HG02938 (cell line): ENCODE data around the gene CD40.

Experiments used
- ATAC-seq: cut with Tn5 transposase; IDR thresholded peaks from one replicate; pipeline ENCODE4 v1.9.1; 2021; ENCODE audit warnings: mild to moderate bottlenecking, moderate library complexity; ENCODE audit not compliant: unreplicated experiment

CD40 gene

DNA sequence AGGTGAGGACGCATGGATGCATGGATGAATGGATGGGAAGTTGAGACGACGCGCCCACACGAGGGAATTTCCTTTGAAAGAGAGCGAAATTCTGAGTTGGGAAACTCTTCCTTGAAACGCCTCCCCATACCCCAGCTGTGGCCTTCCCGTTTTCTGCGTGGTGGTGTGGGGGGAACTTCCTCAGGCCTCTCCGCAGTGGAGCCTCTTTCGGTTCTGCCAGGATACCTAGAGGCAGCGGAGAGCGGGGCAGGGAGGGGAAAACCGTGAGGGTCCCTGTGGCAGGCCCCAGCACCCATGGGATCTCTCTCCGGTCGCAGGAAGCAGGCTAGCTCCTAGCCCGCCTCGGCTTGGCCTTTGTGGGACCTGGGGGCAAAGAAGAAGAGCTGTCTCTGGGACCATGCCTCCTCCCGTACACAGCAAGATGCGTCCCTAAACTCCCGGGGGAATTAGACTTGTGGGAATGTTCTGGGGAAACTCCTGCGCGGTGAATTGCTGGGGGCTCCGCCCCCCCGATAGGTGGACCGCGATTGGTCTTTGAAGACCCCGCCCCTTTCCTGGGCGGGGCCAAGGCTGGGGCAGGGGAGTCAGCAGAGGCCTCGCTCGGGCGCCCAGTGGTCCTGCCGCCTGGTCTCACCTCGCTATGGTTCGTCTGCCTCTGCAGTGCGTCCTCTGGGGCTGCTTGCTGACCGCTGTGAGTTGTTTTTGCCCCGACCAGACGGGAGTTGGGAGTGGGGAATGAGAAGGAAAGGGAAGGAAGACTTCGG lies at the start of gene CD40:
TSS of gene CD40 (plus strand) at position 611 of the 764 bp plus-strand sequence. CDS start at position 641, 30 bp downstream.
- ATAC-seq, result peak; percentile 65

DNA sequence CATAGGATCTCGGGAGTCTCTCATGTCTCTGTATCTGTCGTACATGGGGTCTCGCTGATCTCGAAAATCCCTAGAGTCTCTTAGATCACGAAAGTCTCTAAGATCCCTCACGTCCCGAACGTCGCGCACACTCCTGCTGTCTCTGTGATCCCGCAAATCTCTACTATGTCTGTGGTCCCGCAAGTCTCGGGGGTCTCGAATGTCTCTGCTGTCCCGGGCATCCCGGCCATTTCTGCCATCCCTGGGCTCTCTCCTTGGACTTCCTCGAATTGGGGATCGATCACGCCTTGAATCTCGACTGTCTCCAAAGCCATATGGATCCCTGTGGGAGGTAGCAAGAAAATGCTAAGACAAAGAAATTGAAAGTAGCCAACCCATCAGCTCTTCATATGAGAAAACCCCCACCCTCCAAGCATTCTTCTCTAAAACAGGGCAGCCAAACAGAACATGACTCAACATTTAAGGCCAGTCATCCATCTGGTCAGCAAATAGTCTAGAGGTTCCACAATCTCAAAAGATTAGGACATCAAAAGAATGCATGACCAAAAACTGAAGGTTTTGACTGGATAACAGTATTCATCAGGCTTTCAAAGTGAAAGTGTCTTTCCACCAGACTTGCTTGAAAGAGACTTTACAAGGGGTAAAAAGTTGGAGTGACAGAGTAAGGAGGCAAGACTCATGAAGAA lies 47.8 kb upstream of the CD40 start:
- no peak for ATAC-seq

GRCh38 chr20:46071573-46071972 lies 46.5 kb upstream of the CD40 start:
- no peak for ATAC-seq

GRCh38 chr20:46073024-46073423 lies 45.1 kb upstream of the CD40 start:
- ATAC-seq, result no peak

GRCh38 chr20:46073443-46073842 lies 44.7 kb upstream of the CD40 start:
- no peak for ATAC-seq

DNA sequence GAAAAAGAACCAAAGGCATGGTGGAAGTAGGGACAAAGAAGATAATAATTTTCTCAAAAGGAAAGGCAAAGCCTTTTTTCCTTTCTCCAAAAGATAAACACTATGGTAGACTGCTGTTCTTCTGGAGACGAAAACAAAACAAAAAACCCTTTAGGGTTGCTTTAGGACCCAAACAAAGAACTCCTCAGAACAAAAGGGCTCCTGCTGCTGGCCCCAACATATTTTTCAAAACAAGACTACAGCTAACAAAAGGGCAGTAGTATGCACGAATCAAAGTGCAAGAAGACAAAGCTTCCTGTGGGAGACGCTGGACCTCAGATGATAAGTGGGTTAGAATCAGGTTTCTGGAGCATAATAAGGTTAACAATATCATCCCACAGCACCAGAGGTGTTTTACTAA lies 44.1 kb upstream of the CD40 start:
- no peak for ATAC-seq

DNA sequence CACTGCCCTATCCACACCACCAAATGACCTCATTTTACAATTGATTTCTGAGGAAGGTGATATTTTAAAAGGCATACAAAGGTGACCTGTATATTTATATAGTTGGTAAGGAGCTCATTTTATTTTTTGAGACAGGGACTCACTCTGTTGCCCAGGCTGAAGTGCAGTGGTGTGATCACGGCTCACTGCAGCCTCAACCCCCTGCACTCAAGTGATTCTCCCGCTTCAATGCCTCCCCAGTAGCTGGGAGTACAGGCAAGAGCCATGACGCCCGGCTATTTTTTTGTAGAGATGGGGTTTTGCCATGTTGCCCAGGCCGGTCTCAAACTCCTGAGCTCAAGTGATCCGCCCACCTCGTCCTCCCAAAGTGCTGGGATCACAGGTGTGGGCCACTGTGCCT lies 41.3 kb upstream of the CD40 start:
- ATAC-seq, result no peak

- ATAC-seq, result no peak
Measured at GRCh38 chr20:46077642-46078305, 40.3 kb upstream of the CD40 start.

- ATAC-seq, result no peak
Measured at GRCh38 chr20:46078954-46079353, 39.2 kb upstream of the CD40 start.

GRCh38 chr20:46081074-46081473 lies 37.0 kb upstream of the CD40 start:
- ATAC-seq, result no peak

- no peak for ATAC-seq
Measured at GRCh38 chr20:46083101-46083500, 35.0 kb upstream of the CD40 start.

DNA sequence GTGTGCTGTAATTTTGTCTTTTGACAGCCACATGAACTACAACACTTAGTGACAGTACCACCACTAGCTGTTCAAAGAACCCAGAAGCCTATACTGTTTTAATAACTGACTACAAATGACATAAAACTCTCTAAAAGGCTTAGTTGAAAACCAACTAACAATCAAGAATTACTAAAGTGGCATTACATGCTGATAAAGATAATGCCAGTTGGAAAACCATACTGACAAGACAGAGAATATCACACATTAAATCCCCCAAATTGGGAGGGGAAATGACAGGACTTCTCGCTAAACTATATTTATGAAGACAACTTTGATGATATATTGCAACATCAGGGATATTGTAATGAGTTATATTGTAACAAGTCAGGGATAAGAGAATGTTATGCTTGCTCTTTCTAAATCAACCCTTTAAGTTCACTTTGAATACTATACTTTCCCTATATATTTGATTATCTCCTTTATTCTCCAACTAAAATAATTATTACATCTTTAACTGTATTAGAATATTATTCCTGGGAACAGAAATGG lies 34.5 kb upstream of the CD40 start:
- no peak for ATAC-seq

- no peak for ATAC-seq
Measured at GRCh38 chr20:46084805-46085178, 33.3 kb upstream of the CD40 start.

GRCh38 chr20:46085179-46085851 lies 32.8 kb upstream of the CD40 start:
- no peak for ATAC-seq

GRCh38 chr20:46087161-46087560 lies 31.0 kb upstream of the CD40 start:
- ATAC-seq, result no peak

DNA sequence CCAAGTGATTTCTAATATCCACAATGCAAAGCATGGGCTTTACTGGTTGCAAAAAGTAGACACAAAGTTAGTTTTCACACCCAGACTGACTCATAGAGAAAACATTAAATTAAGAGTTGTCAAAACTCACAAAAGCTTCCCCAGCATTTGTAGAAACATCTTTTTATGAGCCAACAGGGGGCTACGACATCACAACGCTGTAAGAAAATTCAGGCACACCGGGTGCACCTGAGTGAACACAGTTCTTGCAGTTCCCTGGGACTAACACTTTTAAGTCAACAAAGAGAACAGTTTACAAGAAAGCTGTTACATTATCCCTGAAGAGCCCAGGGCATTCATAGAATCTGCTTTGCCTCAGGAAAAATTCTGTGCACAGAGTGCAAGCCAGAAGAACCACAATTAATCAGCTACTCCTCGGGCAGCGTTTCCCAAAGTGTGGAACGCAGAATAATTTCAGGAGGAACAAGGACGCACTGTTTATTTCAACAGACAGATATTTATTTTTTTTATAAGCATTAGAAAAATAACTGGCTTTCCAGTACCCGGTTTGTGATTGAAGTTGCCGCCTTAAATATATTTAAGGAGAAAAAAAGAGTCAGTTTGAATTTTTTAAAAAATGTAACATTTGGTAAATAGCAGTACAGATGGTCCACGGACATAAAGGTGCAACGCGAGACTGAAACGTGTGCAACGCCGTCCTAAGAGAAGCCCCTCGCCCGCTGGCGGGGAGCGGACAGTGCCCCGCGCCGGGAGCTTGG lies 29.5 kb upstream of the CD40 start:
- no peak for ATAC-seq

DNA sequence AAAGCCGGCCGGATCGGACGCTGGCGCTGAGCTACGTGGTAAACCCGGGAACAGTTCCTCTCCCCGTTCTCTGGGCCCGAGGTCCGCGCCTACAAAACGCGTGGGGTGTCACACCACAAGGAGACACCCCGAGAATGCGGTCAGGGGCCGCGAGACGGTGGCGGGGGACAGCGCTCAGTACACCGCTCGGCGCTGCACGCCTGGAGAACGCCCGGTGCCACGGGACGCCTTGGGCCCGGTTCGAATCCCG lies 29.0 kb upstream of the CD40 start:
- ATAC-seq, result peak; percentile 22

GRCh38 chr20:46089417-46090388 lies 28.4 kb upstream of the CD40 start, which contains the start of gene NCOA5:
NCOA5 (minus strand) TSS chr20:46089962; CDS start chr20:46079424, 10,538 bp downstream.
- peak; percentile 76 for ATAC-seq
